HS-27A (cell line): Measurements from ENCODE around the gene SPRR3.
"Not testable (repeated sequence)": the region's sequence is repeated elsewhere in the genome, so short reads cannot be mapped to it uniquely, and the experiment has no call there.

Source experiments
- DNase-seq: peaks from one replicate; pipeline ENCODE4 v3.0.0-alpha.2; 2012; ENCODE audit warnings: low read depth, missing footprints

Gene SPRR3

GRCh38 chr1:152983743-152984142, 17.8 kb upstream of the SPRR3 start, which contains the start of gene SPRR1A:
SPRR1A (plus strand) TSS chr1:152984081; CDS start chr1:152985231, 1,150 bp downstream.
- DNase-seq = no peak

GRCh38 chr1:152986578-152986977, 15.0 kb upstream of the SPRR3 start:
- no peak for DNase-seq

- no peak for DNase-seq
These were observed 8.4 kb upstream of the SPRR3 start for GRCh38 chr1:152993186-152993585.

- DNase-seq = no peak
These were observed 5.7 kb upstream of the SPRR3 start for GRCh38 chr1:152995842-152996241.

GRCh38 chr1:152996633-152997400, 4.7 kb upstream of the SPRR3 start:
- no peak for DNase-seq

- DNase-seq = no peak
These were observed 3.6 kb upstream of the SPRR3 start for GRCh38 chr1:152997901-152998300.

GRCh38 chr1:152998476-152998875, 3.1 kb upstream of the SPRR3 start:
- DNase-seq = no peak

GRCh38 chr1:152999818-153000217, 1.7 kb upstream of the SPRR3 start:
- DNase-seq = no peak

- no peak for DNase-seq
These were observed 1.3 kb upstream of the SPRR3 start for GRCh38 chr1:153000294-153000693.

GRCh38 chr1:153011235-153011758, 9.7 kb downstream of the SPRR3 start:
- not testable (repeated sequence) for DNase-seq

- not testable (repeated sequence) for DNase-seq
These were observed 20.3 kb downstream of the SPRR3 start for GRCh38 chr1:153021829-153022228.

- DNase-seq = not testable (repeated sequence)
These were observed 20.8 kb downstream of the SPRR3 start for GRCh38 chr1:153022340-153022739.

- no peak for DNase-seq
These were observed 21.6 kb downstream of the SPRR3 start for GRCh38 chr1:153023109-153023508.

- no peak for DNase-seq
These were observed 22.9 kb downstream of the SPRR3 start for GRCh38 chr1:153024413-153024812.

GRCh38 chr1:153025797-153026196, 24.2 kb downstream of the SPRR3 start:
- no peak for DNase-seq

- DNase-seq = no peak
These were observed 27.2 kb downstream of the SPRR3 start for GRCh38 chr1:153028766-153029165.

- DNase-seq = no peak
These were observed 29.3 kb downstream of the SPRR3 start, which contains the start of gene SPRR1B for GRCh38 chr1:153030895-153031294. SPRR1B (plus strand) TSS chr1:153031203; CDS start chr1:153032346, 1,143 bp downstream.

GRCh38 chr1:153032073-153032472, 30.5 kb downstream of the SPRR3 start:
- DNase-seq = no peak

GRCh38 chr1:153032677-153033308, 31.2 kb downstream of the SPRR3 start:
- peak; percentile 76 for DNase-seq

GRCh38 chr1:153035211-153035610, 33.7 kb downstream of the SPRR3 start:
- no peak for DNase-seq

GRCh38 chr1:153040950-153041631, 39.5 kb downstream of the SPRR3 start, which contains the start of gene SPRR2D:
SPRR2D (minus strand) TSS chr1:153041120; CDS start chr1:153040346, 774 bp downstream.
- no peak for DNase-seq

- no peak for DNase-seq
These were observed 47.7 kb downstream of the SPRR3 start for GRCh38 chr1:153049211-153049610.
